ENCODE results near the gene COL6A5.
"Not testable (repeated sequence)": the region's sequence is repeated elsewhere in the genome, so short reads cannot be mapped to it uniquely, and the experiment has no call there.

The COL6A5 gene

GRCh38 chr3:130389743-130390478 lies 44.4 kb downstream of the COL6A5 start:
- no peak for DNase-seq (ENCODE audit: low spot score)

DNA sequence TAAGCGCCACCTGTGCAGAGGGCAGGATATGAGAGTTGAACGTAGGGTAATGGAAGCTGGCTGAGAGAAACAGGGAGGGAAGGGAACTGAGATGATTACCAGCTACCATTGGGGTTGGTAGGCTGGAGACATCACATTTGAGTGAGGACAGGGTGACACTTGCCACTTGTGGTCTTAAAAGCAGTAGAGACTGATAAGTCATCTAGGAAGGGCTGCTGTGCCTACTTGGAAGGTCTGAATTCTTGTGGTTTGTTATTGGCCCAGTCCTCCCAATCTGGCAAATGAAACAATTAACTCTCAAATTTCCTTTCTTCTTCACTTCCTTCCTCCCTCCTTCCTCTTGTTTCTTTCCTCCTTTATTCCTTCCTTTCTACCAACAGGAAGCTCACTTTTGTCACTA lies 46.8 kb downstream of the COL6A5 start:
- no peak for DNase-seq (ENCODE audit: low spot score)

- DNase-seq (ENCODE audit: low spot score) = no peak
Observed at GRCh38 chr3:130393594-130393993, 48.1 kb downstream of the COL6A5 start.

- DNase-seq (ENCODE audit: low spot score) = no peak
Observed at GRCh38 chr3:130395331-130395730, 49.9 kb downstream of the COL6A5 start.

GRCh38 chr3:130395916-130396315 lies 50.4 kb downstream of the COL6A5 start:
- no peak for DNase-seq (ENCODE audit: low spot score)

DNA sequence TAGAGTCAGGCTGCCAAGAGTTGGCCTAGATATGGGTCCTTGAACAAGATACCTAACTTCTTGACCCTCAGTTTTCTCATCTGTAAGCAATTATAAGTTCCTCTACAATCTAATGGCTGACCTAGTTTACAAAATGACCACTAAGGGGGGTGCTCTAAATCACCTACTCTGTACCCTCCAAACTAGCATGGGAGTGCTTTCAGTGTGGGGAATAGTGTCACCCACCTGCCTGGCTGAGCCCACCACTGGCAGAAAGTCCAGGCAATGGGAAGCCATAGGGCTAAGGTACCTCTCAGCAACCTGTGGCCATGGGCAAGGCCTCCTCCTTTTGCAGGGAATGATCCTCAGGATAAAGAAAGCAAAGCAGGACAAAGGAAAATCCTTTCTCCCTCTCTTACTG lies 58.9 kb downstream of the COL6A5 start:
- DNase-seq (ENCODE audit: low spot score) = no peak

- no peak for DNase-seq (ENCODE audit: low spot score)
Observed at GRCh38 chr3:130405956-130406355, 60.5 kb downstream of the COL6A5 start.

GRCh38 chr3:130408253-130408652 lies 62.8 kb downstream of the COL6A5 start:
- not testable (repeated sequence) for DNase-seq (ENCODE audit: low spot score)

GRCh38 chr3:130411320-130411719 lies 65.8 kb downstream of the COL6A5 start:
- DNase-seq (ENCODE audit: low spot score) = no peak

GRCh38 chr3:130412991-130413560 lies 67.6 kb downstream of the COL6A5 start:
- no peak for DNase-seq (ENCODE audit: low spot score)

GRCh38 chr3:130414457-130414856 lies 69.0 kb downstream of the COL6A5 start:
- DNase-seq (ENCODE audit: low spot score) = no peak

- DNase-seq (ENCODE audit: low spot score) = no peak
Observed at GRCh38 chr3:130420466-130420865, 75.0 kb downstream of the COL6A5 start.

GRCh38 chr3:130423064-130423463 lies 77.6 kb downstream of the COL6A5 start:
- DNase-seq (ENCODE audit: low spot score) = no peak

GRCh38 chr3:130424837-130425236 lies 79.4 kb downstream of the COL6A5 start:
- no peak for DNase-seq (ENCODE audit: low spot score)

- DNase-seq (ENCODE audit: low spot score) = no peak
Observed at GRCh38 chr3:130425484-130425883, 80.0 kb downstream of the COL6A5 start.

- no peak for DNase-seq (ENCODE audit: low spot score)
Observed at GRCh38 chr3:130426206-130426605, 80.7 kb downstream of the COL6A5 start.

GRCh38 chr3:130428871-130429712 lies 83.6 kb downstream of the COL6A5 start:
- no peak for DNase-seq (ENCODE audit: low spot score)

DNA sequence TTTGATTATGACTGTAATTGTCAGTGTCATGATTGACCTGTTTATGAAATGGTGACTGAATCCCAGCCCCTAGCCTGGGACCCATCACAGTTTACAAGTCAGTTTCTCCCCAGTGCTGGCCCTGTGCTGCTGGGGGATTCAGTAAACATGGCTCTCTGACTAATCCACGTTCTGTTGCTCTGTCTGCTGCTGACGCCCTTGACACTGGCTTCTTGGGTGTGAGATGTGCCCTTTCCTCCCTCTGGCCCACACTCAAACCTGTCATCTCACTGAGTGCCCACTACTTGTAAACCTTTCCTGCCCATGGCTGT lies 84.2 kb downstream of the COL6A5 start:
- DNase-seq (ENCODE audit: low spot score) = no peak

DNA sequence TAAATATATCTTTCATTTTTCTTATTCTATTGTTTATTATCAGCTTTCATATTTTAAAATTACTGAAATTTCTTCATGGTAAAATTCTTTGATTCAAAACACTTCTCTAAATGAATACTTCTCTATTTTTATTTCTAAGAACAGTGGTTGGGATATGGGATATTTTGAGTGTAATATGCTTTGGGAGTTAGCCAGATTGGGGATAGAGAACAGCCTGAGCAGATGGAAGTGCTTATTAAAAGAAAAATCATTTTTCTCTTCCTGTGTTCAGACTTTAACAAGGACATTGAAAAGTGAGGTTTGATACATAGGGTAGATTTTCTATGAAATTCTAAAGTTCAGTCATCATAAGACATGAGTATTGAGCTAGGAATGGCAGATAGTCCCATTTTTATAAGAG lies 84.8 kb downstream of the COL6A5 start:
- DNase-seq (ENCODE audit: low spot score) = no peak

DNA sequence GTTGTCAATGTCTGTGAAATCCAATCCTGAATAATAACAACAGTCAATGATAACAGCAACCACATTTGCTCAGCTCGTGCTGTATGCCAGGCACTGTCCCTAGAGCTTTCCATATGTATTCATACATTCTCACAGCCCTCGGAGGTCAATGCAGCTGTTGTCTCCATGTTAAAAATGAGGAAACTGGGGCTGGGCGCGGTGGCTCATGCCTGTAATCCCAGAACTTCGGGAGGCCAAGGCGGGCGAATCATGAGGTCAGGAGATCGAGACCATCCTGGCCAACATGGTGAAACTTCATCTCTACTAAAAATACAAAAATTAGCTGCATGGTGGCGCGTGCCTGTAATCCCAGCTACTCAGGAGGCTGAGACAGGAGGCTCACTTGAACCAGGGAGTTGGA lies 86.6 kb downstream of the COL6A5 start:
- DNase-seq (ENCODE audit: low spot score) = not testable (repeated sequence)

DNA sequence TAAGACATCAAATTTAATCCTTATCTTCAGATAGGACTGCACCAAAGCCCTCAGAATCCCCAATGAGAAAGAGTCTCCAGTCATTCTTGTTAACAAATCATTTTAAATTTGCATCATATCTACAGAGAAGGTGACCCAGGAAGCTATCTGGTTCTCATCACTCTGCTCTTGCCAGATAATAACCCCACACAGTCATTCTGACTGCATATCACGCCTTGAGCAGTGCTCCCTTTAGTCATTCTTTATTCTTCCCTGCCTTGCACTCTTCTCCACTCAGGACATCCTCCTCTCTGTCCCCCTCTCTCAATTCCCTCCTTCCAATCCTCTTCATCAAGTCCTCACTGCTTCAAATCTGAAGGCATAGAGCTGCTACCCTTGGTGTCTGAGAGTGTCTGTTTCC lies 87.8 kb downstream of the COL6A5 start:
- DNase-seq (ENCODE audit: low spot score) = no peak

- DNase-seq (ENCODE audit: low spot score) = no peak
Observed at GRCh38 chr3:130442284-130442683, 96.8 kb downstream of the COL6A5 start.

GRCh38 chr3:130446840-130447239 lies 101.4 kb downstream of the COL6A5 start:
- DNase-seq (ENCODE audit: low spot score) = not testable (repeated sequence)

Measured in NAMALWA (cell line).